MG63 (cell line): ENCODE results near the gene DDX24. TPM values are rescaled to one million over a fixed set of nuclear protein-coding genes. Genes with fewer than 3 reads are reported as not detected.

Experiments
- DNase-seq: peaks from one replicate; pipeline ENCODE4 v3.0.0-alpha.2; 2020
- H3K27me3 ChIP-seq: fragments of 250-450 bp; sonication (Bioruptor Pico); 2 replicates; pipeline ENCODE4 v1.5.1; 2020; ENCODE audit warnings: mild to moderate bottlenecking, moderate library complexity
- H3K36me3 ChIP-seq: fragments of 250-450 bp; sonication (Bioruptor Pico); 2 replicates; pipeline ENCODE4 v1.5.1; 2020; ENCODE audit warnings: mild to moderate bottlenecking, moderate library complexity
- H3K4me3 ChIP-seq: fragments of 250-450 bp; sonication (Bioruptor Pico); 2 replicates; pipeline ENCODE4 v1.5.1; 2020; ENCODE audit warnings: mild to moderate bottlenecking, moderate library complexity
- H3K9me3 ChIP-seq: fragments of 250-450 bp; sonication (Bioruptor Pico); 2 replicates; pipeline ENCODE4 v1.5.1; 2020; ENCODE audit warnings: mild to moderate bottlenecking, moderate library complexity
- total RNA-seq: library from RNA; depleted of rRNA; stranded (reverse); fragments of >200 nt; shearing (Covaris generic); gene quantifications from 2 replicates; pipeline ENCODE4 v1.2.3, GENCODE V29; 2014; ENCODE audit warnings: low replicate concordance

Gene DDX24
- total RNA-seq, 1 experiment from 2014 or later: 92.6 TPM

DNA sequence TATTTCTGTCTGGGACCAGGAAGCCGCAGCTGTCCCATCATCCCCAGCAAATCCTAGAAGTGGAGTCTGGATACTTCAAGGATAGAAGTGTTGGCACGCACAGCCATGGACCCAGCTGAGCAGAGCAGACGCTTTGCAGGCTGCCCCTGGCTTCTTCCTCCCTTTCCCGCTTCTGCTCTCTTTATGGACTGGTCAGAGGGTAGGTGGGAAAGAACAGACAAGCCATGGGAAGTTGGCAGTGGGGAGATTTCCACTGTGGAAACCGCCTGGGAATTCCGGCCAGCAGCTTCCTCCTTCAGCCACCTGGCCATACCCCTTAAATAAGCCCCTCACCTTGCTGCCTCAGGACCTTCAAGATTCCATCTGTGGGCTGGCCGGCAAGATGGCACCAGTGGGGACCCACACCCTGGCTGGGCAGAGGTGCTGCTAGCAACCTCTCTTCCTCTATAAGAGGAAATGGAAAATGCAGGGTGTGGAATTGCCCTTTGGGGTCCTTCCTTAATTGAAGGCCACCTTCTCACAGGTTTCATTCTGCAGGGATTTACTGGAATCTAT is 34.2 kb downstream of the DDX24 start:
- Histone ChIP-seq H3K4me3 (no peak overlapping the region), H3K36me3 (peaks cover 9% of the 10 kb centered on the region), H3K27me3 (no peaks in the 10 kb centered on the region), H3K9me3 (no peaks in the 10 kb centered on the region)
- DNase-seq: no peak

DNA sequence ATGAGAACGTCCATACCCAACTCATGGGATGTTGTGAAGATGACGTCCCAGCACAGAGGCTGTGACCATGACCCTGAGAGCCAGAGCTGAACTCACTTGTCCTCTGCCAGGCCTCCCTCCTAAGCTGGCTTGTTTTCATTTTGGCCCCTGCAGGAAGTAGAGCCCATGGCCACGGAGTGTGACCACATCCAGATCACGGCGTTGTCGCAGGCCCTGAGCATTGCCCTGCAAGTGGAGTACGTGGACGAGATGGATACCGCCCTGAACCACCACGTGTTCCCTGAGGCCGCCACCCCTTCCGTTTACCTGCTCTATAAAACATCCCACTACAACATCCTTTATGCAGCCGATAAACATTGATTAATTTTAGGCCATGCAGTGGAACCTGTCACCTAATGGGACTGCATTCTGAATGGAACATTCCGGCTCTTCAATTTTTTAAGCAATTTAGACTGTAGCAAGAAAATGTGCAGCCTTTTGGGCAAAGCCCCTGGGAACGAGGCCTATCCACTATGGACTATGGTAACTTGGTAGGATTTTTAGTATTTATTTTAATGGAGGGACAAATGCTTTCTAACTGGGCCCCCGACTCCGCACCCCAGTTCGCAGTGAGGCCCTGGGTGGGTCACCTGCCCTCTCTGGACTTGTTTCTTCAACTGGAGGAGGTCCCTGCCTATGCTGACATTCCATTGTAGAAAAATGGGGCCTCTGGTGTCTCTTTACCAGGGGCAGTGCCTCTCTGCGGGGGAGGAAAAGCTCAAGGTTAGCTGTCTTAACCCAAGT is 35.2 kb downstream of the DDX24 start:
- Histone ChIP-seq H3K27me3 (no peaks in the 10 kb centered on the region), H3K4me3 (no peak overlapping the region), H3K36me3 (peaks cover 9% of the 10 kb centered on the region), H3K9me3 (no peaks in the 10 kb centered on the region)
- no peak for DNase-seq

DNA sequence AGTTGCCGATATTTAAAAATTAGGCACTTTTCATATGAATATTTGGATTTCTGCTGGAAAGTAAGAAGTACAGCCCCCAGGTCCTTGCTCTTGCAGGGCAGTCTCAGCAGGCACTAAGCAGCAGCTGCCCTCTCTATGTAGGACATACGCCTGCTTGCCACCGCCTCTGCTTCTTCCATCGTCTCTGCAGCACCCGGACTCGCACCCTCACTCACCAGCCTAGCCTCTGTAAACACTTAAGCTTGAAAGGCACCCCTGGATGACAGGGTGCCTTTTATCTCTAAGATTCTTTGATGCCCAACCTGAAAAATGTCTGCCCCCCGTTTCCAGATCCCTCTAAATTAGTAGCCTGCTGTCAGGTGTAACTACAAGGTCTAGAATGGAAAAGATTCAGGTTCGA is 35.9 kb downstream of the DDX24 start:
- H3K4me3 ChIP-seq: no peak overlapping the region
- no peak for DNase-seq
- H3K36me3 ChIP-seq: peaks cover 7% of the 10 kb centered on the region

DNA sequence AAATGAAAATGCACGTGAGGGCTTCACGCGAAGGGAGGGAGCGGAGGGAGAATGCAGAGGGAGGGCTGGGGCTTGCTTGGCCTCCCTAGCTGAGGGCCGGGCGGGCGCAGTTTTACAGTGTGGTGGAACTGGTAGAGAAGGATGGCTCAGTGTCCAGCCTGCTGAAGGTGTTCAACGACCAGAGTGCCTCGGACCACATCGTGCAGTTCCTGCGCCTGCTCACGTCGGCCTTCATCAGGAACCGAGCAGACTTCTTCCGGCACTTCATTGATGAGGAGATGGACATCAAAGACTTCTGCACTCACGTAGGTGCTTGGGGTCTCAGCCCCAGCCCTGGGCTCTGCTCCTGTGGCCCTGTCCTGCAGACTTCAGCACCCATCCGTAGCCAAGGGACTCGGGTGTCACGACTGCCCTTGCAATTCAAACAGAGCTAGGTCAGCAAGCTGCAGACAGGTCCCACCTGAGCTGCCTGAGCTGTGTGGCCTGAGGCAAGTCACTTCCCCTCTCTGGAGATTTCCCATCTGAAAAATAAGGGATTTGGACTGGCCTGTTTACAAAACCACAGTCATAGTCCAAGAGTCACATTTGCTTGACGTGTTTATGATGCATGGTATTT is 36.4 kb downstream of the DDX24 start:
- H3K36me3 ChIP-seq: peaks cover 3% of the 10 kb centered on the region
- no peaks in the 10 kb centered on the region for H3K27me3 ChIP-seq
- H3K4me3 ChIP-seq: no peak overlapping the region
- no peaks in the 10 kb centered on the region for H3K9me3 ChIP-seq
- DNase-seq: no peak

More for the DNA sequence above, 35.9 kb downstream of the DDX24 start:
- no peaks in the 10 kb centered on the region for H3K27me3 ChIP-seq
- no peaks in the 10 kb centered on the region for H3K9me3 ChIP-seq

DNA sequence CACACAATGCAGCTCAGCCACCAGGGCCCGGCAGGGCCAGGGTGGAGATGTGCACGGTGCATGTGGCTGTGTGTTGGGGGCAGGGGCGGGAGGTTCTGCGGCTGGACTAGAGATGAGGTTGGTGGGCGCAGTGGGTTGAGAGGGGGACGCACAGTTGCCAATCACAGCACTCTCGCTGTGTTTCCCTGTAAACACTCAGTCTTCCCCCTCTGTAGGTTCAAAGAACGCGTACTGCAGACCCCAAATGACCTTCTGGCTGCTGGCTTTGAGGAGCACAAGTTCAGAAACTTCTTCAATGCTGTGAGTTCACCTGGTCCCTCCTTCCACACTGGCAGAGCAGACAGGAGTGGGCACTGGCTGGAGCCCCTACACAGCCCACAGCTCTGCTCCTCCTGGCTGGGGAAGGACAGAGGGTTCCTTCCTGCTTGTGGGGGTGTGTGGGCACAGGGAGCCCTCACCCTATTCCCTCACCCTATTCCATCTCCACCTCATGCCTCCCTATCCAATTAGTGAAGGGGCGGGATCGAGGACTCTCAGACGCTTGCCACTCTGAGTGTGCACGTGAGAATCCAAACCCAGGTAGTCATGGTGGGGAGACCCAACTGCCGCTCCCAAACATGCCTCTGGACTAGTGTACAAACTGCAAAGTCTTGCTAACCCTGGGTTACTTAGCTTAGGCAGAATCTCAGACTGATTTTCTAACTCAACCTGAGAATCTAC is 37.1 kb downstream of the DDX24 start:
- no peak overlapping the region for H3K4me3 ChIP-seq
- H3K36me3 ChIP-seq: peaks cover 3% of the 10 kb centered on the region
- no peak for DNase-seq
- H3K27me3 ChIP-seq: no peaks in the 10 kb centered on the region
- no peaks in the 10 kb centered on the region for H3K9me3 ChIP-seq

DNA sequence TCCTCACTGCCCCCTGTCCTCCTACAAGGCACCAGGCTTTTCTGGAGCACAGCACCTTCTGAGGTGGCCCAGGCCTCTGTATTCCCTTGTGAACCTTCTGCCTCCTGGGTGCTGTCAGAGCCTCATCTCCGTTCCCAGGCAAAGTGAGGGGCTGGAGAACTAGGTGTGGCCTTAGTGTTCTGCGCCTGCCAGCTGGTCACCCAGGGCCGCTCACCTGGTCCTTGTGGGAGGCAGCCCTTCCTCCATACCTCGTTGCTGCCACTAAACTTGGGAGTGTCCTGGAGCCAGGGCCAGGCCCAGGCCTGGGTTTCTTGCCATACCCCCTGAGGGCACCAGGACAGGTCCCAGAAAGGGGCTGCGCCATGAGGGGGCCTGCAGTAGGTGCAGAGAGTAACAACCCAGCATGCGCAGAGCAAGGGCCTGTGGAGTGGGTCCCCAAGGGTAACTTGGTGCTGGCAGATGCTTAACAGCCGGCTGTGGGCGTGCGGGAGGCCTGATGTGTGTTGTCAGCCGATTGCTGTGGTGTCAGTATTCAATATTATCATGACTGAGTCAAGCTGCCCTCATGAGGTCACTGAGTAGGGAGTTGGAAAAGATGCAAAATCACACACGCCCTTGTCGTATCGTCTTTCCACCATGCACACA is 37.8 kb downstream of the DDX24 start:
- Histone ChIP-seq H3K9me3 (no peaks in the 10 kb centered on the region), H3K4me3 (no peak overlapping the region), H3K36me3 (no peaks in the 10 kb centered on the region), H3K27me3 (no peaks in the 10 kb centered on the region)
- no peak for DNase-seq

DNA sequence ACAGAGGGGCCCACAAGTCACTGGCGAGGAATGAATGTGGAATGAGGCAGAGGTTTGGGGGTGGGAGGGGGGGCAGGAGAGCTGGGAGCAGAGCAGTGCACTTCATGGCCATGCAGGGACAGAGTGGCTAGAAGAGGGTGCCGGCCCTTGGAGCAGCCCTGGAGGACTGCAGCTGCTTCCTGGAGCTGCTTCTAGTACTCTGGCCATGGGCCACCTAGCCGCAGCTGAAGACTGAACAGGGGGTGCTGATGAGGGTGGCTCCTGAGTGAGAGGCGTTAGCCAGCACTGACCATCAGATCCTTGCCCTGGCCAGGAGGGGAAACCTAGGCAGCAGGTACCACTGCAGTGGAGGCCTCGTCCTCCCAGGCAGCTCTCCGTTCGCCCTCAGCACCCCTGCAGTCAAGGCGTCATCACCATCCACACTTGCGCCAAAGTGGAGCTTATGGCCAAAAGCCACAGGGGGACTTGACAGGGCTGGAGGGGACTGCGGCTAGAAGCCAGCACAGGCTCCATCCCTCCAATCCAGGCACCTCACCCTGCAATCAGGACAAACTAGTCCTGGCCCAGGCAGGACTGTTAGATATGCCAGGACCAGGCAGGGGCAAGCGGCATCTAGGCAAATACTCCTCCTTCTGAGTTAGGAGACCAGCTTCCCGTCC is 38.4 kb downstream of the DDX24 start:
- no peaks in the 10 kb centered on the region for H3K27me3 ChIP-seq
- no peak for DNase-seq
- H3K4me3 ChIP-seq: no peak overlapping the region
- H3K9me3 ChIP-seq: no peaks in the 10 kb centered on the region
- H3K36me3 ChIP-seq: no peaks in the 10 kb centered on the region

DNA sequence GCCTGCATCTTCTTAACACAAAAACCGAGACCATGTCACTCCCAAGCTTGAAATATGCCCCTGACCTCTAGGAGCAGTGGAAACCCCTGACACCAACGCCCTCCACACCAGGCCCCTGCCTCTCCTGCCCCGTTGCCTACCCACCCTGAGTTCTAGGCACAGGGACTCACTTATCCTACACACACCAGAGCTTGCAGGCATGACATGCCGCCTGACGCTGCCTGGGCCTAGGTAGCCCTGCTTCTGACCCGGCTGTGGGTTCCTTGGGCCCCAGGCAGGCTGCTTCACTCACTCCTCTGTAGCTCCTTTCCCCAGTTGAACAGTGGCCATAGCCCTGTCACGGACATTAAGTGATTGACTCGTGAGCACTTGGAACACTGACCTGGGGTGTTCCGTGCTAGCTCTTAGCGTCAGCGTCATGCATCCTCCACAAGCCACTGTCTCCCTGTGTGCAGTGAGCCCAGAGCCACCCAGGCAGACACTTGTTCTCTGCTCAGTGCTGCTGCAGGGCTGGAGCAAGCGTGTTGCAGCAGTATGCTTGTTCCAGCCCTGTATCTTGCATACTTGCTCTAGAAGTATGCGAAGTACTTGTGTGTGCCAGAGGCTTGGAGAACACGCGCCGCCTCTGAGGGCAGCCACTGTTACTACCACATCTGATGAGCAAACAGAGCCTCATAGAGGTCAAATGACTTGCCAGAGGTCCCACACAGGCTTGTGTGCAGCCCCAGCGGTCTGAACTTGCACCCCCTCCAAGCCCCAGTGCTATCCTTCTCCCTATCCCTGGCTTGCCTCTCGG is 39.3 kb downstream of the DDX24 start:
- DNase-seq: peak; percentile 26

DNA sequence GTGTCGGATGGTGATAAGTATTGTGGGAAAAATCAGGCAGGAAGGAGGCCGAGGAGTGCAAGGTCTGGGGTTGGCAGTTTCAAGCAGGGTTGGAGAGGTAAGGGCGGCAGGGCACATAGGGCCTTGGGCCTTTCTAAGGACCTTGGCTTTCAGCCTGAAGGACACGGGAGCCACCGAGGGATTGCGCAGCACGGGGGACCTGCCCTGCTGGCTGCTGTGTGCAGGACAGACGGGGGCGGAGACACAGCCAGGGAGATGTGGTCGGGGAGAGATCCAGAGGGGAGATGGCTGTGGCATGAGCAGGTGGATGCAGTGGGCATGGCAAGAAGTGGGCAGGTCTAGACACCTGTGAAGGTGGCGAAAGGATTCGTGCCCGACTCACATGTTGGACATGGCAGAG is 40.2 kb downstream of the DDX24 start:
- H3K36me3 ChIP-seq: no peaks in the 10 kb centered on the region
- H3K4me3 ChIP-seq: no peak overlapping the region
- DNase-seq: no peak
- no peaks in the 10 kb centered on the region for H3K9me3 ChIP-seq
- no peaks in the 10 kb centered on the region for H3K27me3 ChIP-seq

More for the DNA sequence above, 39.3 kb downstream of the DDX24 start:
- H3K27me3 ChIP-seq: no peaks in the 10 kb centered on the region
- H3K36me3 ChIP-seq: no peaks in the 10 kb centered on the region
- H3K9me3 ChIP-seq: no peaks in the 10 kb centered on the region
- no peak overlapping the region for H3K4me3 ChIP-seq

DNA sequence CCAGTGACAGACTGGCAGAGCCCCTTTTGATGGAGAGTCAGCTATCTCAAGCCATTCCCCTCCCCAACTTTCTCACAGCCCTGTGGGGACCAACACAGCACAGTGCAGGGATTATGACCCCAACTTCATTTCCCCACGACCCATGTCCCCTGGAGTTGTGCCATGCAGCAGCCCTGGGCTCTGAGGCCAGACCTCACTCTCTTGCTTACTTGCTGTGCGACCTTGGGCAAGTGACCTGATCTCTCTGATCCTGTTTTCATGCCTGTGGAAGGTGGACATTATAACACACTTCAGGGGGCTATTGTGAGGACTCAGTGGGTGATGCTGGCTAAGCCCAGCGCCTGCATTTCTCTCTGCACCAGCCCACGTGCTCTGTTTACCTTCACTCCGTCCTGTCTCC is 40.8 kb downstream of the DDX24 start:
- Histone ChIP-seq H3K36me3 (no peaks in the 10 kb centered on the region), H3K9me3 (no peaks in the 10 kb centered on the region), H3K27me3 (no peaks in the 10 kb centered on the region), H3K4me3 (no peak overlapping the region)
- no peak for DNase-seq

DNA sequence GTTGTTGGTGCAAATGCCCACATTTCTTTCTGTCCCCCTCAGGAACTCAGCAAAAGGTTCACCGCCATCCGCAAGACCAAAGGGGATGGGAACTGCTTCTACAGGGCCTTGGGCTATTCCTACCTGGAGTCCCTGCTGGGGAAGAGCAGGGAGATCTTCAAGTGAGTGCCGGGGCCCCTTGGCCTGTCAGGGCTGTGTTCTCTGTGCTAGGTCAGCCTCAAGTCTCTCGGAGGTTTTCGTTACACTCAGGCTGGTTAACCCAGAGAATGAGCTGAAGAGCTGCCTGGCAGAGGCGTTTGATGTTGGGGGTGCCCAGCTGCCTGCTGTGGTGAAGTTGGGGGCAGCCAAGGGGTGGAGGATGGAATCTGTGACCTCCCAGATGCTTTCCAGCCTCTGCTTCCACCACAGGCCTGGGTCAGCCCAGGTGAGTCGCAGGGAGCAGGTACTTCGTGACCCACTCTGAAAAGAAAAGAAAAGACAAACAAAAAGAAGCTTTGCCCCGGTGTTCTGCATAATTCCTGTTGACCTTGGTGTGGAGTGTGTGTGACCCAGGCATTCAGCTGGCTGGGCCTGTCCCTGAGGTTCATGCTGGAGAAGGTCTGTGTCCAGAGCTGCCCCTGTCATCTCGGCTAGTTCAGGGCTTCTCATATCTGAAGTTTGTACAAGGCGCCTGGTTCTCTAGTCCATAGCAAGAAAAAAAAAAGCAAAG is 41.9 kb downstream of the DDX24 start:
- no peak for DNase-seq
- no peaks in the 10 kb centered on the region for H3K36me3 ChIP-seq
- no peaks in the 10 kb centered on the region for H3K27me3 ChIP-seq
- H3K9me3 ChIP-seq: no peaks in the 10 kb centered on the region
- no peak overlapping the region for H3K4me3 ChIP-seq

DNA sequence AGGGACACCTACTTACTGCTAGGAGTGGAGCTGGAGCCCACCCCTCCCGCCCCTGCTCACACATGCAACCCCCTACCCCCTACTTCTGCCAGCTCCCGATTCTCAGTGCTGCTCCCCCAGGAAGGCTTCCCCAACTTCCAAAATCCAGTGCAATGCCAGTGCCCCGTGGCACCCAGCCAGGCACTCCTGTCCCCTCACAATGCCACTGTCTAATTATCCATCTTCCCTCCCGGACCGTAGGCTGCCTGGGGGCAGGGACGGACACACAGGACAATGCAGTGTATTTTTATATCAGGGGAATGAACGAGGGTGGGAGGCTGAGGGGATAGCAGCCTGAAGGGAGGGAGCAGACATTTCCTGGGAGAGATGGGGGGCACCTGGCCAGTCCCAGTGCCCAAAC is 42.5 kb downstream of the DDX24 start:
- no peaks in the 10 kb centered on the region for H3K9me3 ChIP-seq
- no peak for DNase-seq
- H3K27me3 ChIP-seq: no peaks in the 10 kb centered on the region
- no peaks in the 10 kb centered on the region for H3K36me3 ChIP-seq
- no peak overlapping the region for H3K4me3 ChIP-seq

DNA sequence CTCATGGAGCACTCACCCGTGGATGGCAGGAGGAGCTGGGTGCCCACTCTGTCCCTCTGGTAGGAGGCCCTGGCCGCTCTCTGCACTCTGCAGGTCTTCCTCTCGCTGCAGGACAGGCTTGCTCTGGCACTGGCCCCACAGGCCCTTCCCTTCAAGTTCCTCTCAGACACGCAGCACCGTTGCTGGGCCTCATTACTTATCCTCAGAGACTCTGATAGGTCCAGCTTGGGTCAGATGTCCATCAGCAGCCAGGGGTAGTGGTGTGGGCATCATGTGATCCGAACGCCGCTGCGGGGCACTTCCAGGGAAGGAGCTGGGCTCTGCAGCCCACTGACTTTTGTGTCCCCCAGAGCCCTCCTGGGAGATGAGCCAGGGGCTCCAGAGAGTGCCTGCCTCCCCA is 43.0 kb downstream of the DDX24 start:
- no peaks in the 10 kb centered on the region for H3K9me3 ChIP-seq
- no peaks in the 10 kb centered on the region for H3K36me3 ChIP-seq
- no peaks in the 10 kb centered on the region for H3K27me3 ChIP-seq
- no peak overlapping the region for H3K4me3 ChIP-seq
- no peak for DNase-seq

DNA sequence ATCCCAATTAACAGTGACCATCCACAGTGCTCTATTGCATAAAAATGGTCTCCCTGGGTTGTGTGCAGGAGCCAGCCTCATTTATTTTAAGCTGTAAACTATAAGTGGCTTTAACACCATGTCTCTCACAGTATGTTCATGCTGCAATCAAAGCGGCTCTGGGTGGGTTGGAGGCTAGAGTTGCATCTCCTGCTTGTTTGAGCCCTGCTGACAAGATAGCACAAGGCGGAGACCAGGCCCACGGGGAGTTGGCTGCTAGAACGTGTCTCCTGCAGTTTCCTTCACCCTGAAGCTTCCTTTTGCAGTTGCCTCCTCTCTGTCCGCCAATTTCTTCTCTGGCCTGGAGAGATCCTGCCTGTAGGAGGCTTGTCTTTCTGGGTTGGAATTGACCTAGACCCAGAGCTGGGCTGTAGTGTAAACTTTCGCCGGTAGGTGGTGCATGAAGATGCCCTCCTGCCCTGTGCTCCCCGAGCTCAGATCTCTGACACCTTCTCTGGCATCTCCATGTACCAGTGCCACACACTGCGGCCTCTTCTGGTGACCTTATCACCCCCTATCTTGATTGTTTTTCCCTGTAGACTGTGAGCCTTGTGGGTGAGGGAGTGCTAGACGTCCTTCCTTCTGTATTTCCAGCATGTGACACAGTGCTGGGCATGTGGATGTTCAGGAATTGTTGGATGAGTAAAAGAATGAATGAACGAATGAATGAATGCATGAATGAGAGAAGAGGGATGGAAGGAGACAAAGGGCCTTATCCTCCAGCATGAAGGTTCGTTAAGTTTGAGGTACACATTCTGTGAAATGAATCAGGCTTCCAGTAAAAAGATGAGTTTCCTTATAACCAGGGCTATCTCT is 44.5 kb downstream of the DDX24 start:
- Histone ChIP-seq H3K9me3 (no peaks in the 10 kb centered on the region), H3K36me3 (no peaks in the 10 kb centered on the region), H3K27me3 (no peaks in the 10 kb centered on the region), H3K4me3 (no peak overlapping the region)
- peak; percentile 48 for DNase-seq
